NOMO-1 treated with dmso at 0.1 percent for 144 hours (cell line): ENCODE data around the gene SLC26A11.
"Not testable (repeated sequence)": the region's sequence is repeated elsewhere in the genome, so short reads cannot be mapped to it uniquely, and the experiment has no call there.

ENCODE experiments used
- DNase-seq: peaks from one replicate; lab custom pipeline; 2025; ENCODE audit not compliant: unreplicated experiment; lab: John Stamatoyannopoulos, UW

The SLC26A11 gene

DNA sequence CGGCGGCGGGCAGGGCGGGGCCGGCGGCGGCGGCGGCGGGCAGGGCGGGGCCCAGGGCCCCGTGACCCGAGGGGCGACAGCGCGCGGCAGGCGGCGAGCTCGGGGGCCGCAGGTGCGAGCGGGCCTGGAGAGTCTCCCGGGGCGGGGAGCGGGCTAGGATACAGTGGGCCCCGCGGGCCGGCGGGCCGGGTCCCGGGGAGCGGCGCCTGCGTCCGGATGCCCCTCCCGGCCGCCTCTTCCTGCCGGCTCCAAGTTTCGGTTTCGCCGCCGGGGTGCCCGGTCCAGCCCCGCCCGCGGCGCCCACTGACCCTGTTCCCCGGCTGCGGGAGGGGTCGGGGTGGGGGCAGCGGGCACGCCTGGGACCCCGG, 40.5 kb downstream of the SLC26A11 start, which contains the start of gene RNF213:
RNF213 (plus strand) TSS at position 62 of the 368 bp plus-strand sequence. CDS start 2,830 bp downstream, outside the sequence.
- no peak for DNase-seq

DNA sequence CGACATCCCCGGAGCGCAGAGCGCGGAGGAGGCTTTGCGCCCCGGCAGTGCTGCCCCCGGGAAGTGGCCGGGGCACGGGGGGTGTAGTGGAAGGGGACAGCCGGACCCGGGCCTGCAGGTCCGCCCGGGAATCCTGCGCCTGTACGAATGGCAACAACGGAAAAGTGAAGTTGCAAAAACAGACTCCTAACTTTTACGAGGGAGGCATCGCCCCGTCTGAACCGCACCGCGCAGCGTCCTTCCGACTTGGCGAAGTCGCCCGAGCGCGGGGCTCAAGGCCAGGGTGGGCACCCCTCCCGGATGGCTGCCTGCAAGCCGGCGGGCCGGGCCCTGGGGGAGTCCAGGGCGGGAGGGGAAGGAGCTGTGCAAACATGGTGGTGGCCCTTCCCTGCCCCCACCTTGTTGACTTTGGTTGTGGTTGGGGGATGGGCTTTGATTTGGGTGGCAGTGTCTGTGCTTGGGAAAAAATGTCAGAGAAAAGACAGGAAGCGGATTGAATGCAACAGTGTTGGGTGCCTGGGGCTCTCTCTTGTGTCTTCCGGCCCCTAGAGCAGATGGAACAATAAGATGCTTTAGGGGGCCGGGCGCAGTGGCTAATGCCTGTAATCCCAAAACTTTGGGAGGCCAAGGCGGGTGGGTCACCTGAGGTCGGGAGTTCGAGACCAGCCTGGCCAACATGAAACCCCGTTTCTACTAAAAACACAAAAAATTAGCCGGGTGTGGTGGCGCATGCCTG, 41.1 kb downstream of the SLC26A11 start:
- DNase-seq = peak; percentile 29

DNA sequence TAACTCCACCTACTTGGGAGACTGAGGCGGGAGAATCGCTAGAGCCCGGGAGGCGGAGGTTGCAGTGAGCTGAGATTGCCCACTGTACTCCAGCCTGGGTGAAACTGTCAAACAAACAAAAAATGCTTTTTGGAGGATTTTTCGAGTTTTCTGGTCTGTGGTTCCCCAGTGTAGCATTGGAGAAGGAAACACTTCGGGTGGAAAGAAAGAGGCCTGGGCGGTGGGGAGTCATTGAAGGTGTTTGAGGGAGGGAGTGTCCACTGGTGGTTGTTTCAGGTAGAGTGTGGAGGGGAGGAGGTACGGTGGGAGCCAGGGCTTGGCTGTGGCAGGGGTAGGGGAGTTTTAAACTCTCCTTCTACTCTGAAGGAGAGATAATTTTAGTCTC, 41.7 kb downstream of the SLC26A11 start:
- no peak for DNase-seq

GRCh38 chr17:80262291-80262690, 42.1 kb downstream of the SLC26A11 start:
- no peak for DNase-seq

DNA sequence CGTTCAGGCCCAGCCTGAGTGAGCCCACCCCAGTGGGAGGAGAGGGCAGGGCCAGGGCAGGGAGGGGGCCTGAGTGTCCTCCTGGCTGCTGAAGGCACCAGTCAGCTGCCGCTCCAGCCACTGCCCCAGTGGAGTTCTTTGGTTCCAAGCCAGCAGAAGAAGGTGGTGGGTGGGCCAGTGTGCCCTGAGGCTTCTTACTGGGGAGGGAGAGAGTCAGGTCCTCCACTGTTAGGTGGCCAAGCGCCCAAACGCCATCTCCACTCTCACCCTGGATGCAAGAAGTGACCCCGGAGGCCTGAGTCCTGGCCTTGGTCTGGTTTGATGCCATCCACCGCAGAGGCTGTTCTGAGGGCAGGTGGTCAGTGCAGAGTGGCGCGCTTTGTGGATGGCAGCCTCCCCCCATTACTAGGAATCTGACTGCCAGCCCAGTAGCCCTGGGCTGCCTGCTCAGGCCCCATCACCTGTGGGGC, 42.6 kb downstream of the SLC26A11 start:
- DNase-seq = no peak

DNA sequence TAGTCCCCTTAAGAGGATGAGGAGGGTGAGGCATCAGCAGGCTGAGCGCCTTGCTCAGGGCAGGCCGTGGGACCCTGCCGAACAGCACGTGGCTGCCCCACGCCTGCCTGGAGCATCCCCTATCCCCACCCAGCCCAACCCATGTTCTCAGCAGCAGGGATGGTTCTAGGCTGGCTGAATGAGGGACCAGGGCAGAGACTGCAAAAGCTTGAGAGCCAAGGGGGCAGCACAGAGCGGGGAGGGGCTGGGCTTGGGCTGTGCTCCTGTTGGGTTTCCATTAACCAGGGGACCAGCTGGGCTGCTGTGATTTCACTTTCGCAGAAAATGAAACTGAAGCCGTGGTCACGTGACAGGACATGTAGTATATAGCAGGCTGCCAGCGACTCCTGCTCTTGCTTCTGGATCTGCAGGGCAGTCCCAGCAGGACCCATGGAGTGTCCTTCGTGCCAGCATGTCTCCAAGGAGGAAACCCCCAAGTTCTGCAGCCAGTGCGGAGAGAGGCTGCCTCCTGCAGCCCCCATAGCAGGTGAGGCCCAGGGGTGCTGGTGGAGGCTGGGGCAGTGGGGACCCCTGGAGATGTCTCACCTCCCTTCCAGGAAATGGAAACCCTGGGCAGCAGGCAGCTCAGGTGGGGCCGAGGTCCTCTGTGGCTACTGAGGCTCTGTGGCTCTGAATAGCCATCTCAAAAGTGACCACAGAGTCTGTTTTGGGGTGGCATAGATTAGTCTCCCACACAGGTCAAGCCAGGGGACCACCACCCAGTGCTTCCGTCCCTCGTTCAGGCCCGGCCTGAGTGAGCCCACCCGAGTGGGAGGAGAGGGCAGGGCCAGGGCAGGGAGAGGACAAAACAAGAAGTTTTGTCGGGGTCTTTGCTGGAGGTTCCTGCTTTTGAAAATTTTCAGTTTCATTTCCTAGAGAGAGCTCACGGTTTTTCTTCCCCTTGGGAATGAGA, 43.3 kb downstream of the SLC26A11 start:
- peak; percentile 38 for DNase-seq

DNA sequence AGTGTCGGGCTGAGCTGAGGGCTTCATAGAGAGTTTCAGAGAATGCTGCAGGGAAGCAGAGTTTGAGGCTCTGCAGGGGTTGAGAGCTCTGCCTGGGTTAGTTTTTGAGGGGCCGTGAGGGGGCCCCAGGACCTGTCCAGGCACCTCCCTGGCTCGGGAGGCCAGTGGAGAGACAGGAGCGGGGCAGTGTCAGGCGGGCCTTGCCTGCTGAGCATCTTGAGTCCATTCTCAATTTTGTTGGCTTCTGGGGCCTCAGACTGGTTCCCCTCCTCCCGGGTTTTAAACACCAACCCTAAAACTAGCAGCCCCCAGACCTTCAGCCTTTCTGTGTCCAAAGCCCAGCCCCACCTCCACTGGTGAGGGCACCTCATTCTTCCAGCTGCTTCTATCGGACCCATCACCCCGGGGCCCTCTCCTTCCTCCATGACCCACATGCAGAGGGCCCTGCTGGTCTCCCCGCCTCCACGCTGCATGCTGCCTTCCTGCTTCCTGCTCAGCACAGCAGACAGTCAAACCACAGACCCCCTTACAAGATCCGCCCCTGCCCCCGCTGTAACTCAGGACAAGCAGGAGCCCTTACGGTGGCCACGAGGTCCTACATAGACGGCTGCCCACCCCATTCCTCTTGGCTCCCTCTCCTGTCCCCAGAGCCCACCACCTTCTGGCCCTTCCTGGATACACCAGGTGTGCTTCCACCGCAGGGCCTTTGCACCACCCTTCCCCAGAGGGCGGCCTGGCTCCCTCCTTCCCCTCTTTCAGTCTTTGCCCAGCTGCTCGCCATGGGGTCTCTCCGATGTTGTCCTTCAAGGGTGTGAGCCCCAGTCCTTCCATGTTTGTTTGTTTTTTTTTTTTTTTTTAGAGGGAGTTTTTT, 44.2 kb downstream of the SLC26A11 start:
- DNase-seq = peak; percentile 3

- no peak for DNase-seq
These were observed 45.2 kb downstream of the SLC26A11 start for GRCh38 chr17:80265205-80266068.

GRCh38 chr17:80267391-80267790, 47.2 kb downstream of the SLC26A11 start:
- no peak for DNase-seq

DNA sequence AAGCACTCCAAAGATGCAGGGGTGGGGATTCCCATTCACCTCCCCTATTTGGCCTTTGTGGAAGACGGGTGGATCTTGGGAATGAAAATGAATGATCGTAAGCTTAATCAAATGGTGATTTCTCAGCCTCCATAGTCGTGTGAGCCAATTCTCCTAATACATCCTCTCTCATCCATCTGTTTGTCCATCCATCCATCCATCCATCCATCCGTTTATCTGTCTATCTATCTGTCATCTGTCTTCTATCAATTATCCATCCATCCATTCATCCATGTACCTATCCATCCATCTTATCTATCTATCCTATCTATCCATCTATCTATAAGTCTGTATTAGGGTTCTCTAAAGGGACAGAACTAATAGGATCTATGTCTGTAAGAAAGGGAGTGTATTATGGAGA, 48.2 kb downstream of the SLC26A11 start:
- DNase-seq = no peak

GRCh38 chr17:80269405-80269807, 49.2 kb downstream of the SLC26A11 start:
- DNase-seq = no peak

GRCh38 chr17:80270104-80270503, 49.9 kb downstream of the SLC26A11 start:
- no peak for DNase-seq

GRCh38 chr17:80270836-80271235, 50.6 kb downstream of the SLC26A11 start:
- DNase-seq = no peak

DNA sequence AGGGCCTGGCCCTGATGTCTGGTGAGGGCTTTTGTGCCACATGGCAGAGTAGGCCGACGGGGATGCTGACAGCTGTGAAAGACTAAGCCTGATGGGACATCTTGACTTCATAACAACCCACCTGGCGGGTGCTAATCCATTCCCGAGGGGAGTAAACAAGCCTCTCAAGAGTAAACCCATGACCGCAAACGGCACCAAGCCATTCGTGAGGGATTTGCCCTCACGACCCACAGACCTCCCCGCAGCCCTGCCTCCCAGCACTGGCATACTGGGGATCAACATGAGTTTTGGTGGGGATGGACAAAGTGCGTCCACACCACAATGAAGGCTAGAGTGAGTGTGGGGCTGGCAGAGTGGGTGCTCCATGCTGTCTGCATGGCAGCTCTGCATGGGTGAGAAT, 52.1 kb downstream of the SLC26A11 start:
- DNase-seq = no peak

DNA sequence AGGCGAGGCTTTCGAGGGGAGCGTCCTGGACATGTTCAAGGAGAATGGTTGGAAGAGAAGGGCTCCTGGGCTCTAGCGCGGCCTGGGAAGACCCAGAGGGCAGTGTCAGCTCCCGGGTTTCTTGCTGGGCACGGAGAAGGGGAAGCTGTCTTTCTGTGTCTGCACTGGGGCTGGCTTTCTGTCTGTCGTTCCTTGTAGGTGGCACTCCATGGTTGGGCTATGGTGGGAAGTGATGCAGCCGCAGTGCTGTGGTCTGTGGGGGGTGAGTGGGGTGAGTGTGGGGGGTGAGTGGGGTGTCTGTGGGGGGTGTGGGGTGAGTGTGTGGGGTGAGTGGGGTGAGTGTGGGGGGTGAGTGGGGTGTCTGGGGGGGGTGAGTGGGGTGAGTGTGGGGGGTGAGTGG, 54.1 kb downstream of the SLC26A11 start:
- no peak for DNase-seq

DNA sequence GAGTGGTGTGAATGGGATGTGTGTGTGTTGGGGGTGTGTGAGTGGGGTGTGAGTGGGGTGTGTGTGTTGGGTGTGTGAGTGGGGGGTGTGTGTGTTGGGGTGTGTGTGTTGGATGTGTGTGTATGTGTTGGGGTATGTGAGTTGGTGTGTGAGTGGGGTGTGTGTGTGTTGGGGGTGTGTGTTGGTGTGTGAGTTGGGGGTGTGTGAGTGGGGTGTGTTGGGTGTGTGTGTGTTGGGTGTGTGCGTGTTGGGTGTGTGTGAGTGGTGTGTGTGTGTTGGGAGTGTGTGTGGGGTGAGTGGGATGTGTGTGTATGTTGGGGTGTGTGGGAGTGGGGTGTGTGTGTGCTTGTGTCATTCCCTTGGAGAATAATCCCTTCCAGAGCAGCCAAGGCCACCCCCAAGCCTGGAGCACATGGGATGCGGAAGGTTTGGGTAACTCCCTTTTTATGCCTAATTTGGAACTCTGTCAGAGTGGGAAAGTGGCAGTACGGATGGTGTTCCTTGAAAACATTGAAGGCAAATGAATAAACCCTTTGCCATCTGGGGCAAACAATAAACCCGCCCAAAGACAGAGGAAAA, 54.7 kb downstream of the SLC26A11 start:
- DNase-seq = no peak

- not testable (repeated sequence) for DNase-seq
These were observed 55.6 kb downstream of the SLC26A11 start for GRCh38 chr17:80275857-80276256.

DNA sequence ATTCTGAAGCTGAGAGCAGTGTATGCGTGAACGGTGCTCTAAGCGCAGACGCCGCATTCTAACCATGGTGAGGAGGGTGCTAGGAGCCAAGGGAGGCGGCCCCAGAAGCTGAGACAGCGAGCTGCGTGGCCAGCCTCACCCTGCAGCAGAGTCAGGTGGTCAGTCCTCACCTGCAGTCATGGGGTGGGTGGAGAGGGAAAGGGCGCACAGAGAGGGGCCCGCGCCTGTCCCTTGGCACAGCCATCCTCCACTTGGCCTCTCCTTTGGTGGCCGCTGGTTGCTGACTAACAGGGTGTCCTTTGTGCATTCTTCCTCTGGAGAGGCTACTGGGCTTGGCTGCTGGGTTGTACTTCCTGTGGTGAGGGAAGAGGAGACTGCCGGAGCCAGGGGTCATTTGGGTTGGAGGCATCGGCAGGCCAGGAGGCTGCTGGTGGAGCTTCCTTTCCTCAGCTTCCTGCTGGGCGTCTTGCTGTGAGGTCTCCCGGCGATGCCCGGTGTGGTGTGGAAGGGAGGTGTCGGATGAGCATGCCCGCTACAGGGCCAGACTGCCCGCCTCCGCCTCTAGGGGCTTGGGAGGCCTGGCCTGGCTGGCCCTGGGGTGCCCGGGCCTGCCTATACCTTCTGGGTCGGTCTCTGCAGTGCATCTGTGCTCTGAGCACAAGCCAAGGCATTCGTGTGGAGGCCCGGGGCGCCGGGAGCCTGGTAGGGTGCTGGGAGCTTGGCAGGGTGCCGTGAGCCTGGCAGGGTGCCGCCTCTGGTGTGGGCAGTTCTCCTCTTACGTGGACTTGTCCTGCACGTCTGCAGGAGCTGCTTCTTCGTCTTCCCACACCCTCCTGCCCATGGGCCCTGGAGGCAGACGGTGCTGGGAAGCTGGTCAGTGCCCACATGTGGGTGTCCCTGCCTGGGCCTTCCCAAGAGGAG, 57.8 kb downstream of the SLC26A11 start:
- no peak for DNase-seq

GRCh38 chr17:80279895-80280294, 59.7 kb downstream of the SLC26A11 start:
- no peak for DNase-seq
